ENCODE measurements around the gene KNDC1. TPM values are rescaled to one million over a fixed set of nuclear protein-coding genes. Genes with fewer than 3 reads are reported as not detected.

KNDC1 gene
- total and polyA plus RNA-seq, 2 donors (not counting 3 experiments of a cell fraction or from before 2014, with no cell fraction given) = not detected

GRCh38 chr10:133260895-133261725 is 101.1 kb downstream of the KNDC1 start:
- Histone ChIP-seq H3K79me2 (ENCODE audit: control insufficient read depth, insufficient read depth, low read length) (no peaks in the 10 kb centered on the region), H3K36me3 (ENCODE audit: control insufficient read depth in 2 of 2, extremely low read depth in 1 of 2, insufficient read depth in 2 of 2, low read length in 2 of 2) (no peaks in the 10 kb centered on the region), H3K4me3 (replicated peaks in 1 of 3; ENCODE audit: insufficient read depth in 1 of 3, low read depth in 1 of 3, low read length in 3 of 3) (peak overlapping the region; percentile 13 to 40 (median 25)), H3K9me3 (replicated peaks; ENCODE audit: control insufficient read depth, insufficient read depth, low read length) (no peaks in the 10 kb centered on the region), H3K4me1 (ENCODE audit: control insufficient read depth, extremely low read depth, insufficient read depth, low read length) (peaks cover 26% of the 10 kb centered on the region), H3K27ac (ENCODE audit: insufficient read depth, low read depth, low read length) (no peak overlapping the region), H3K27me3 (ENCODE audit: control insufficient read depth in 2 of 2, insufficient read depth in 2 of 2, low read length in 2 of 2) (peaks cover 0 to 4% of the 10 kb centered on the region in 2 experiments), H3K9ac (replicated peaks; ENCODE audit: extremely low read depth, insufficient read depth, low read length) (no peak overlapping the region), H3K9me1 (replicated peaks; ENCODE audit: control insufficient read depth, extremely low read depth, insufficient read depth, low read length) (no peaks in the 10 kb centered on the region), H4K20me1 (replicated peaks; ENCODE audit: control insufficient read depth, extremely low read depth, insufficient read depth, low read length) (no peaks in the 10 kb centered on the region), H2AFZ (ENCODE audit: low read depth, low read length) (peak overlapping the region; percentile 49), H3K4me2 (ENCODE audit: insufficient read depth, low read length) (peak overlapping the region; percentile 39)
- dilution Hi-C loops (cut with MboI; ENCODE audit: extremely low pct_ligation_motif_present, low sequenced_read_pairs) = no loop called here
- intact Hi-C loops (cut with micrococcal nuclease) = no loop called here
- ChIA-PET CTCF (no interaction called here), POLR2A (no interaction called here)
- TSS peak; percentile 48 for BruUV-seq (replicated peaks)
- FAIRE-seq (no peak), DNase-seq (ENCODE audit: low read depth, low spot score) (no peak)
- no peak for TF ChIP-seq POLR2A (IDR thresholded peaks at IDR 0.05; ENCODE audit: low read depth, low read length)
- TF ChIP-seq MAX (IDR thresholded peaks at IDR 0.05; ENCODE audit: insufficient read depth, insufficient read length) = no peak
- TF ChIP-seq FOS (IDR thresholded peaks at IDR 0.05; ENCODE audit: borderline replicate concordance, insufficient read depth, low read length) = no peak
- no peak for TF ChIP-seq POLR2AphosphoS5 (IDR thresholded peaks at IDR 0.05; ENCODE audit: insufficient read depth, low read depth, low read length)
- no peak for TF ChIP-seq MYC (IDR thresholded peaks at IDR 0.05; ENCODE audit: low read depth, low read length)
- no peak for TF ChIP-seq JUN (IDR thresholded peaks at IDR 0.05; ENCODE audit: borderline replicate concordance, insufficient read depth, insufficient read length, low read depth)
- TF ChIP-seq EZH2 (IDR thresholded peaks at IDR 0.05; ENCODE audit: borderline replicate concordance, low read depth, low read length, severe bottlenecking) = no peak
- no peak for TF ChIP-seq CTCF (IDR thresholded peaks at IDR 0.05; ENCODE audit: extremely low read depth in 1 of 2, insufficient read depth in 1 of 2, low read depth in 1 of 2, low read length in 2 of 2)
- TF ChIP-seq GATA2 (IDR thresholded peaks at IDR 0.05; ENCODE audit: insufficient read depth, insufficient read length, low read depth, low read length) = no peak
